HUES64 (cell line): ENCODE results near the gene PARD3.
A peak's percentile ranks its signal among the peaks of the same experiment; 100 is the strongest.

Experiments used
- H3K27ac ChIP-seq: 2 replicates; pipeline ENCODE4 v1.7.0; 2013; ENCODE audit warnings: low read depth, low read length, inconsistent platforms
- H3K27me3 ChIP-seq: 2 replicates; pipeline ENCODE4 v1.6.1; 2013; ENCODE audit warnings: mild to moderate bottlenecking, low read length; ENCODE audit not compliant: insufficient read depth
- H3K36me3 ChIP-seq: 2 replicates; pipeline ENCODE4 v1.6.1; 2013; ENCODE audit warnings: mild to moderate bottlenecking, low read length; ENCODE audit not compliant: insufficient read depth
- H3K4me1 ChIP-seq: 2 replicates; pipeline ENCODE4 v1.6.1; 2013; ENCODE audit warnings: mild to moderate bottlenecking, low read length, moderate library complexity; ENCODE audit not compliant: insufficient read depth
- H3K4me3 ChIP-seq: 2 replicates; pipeline ENCODE4 v1.5.1; 2013; ENCODE audit warnings: mild to moderate bottlenecking, low read length, moderate library complexity
- H3K9ac ChIP-seq: 2 replicates; pipeline ENCODE4 v1.6.1; 2013; ENCODE audit warnings: mild to moderate bottlenecking, low read depth, low read length
- H3K9me3 ChIP-seq: 2 replicates; pipeline ENCODE4 v1.6.1; 2013; ENCODE audit warnings: low read depth, low read length; ENCODE audit not compliant: insufficient read depth
- WGBS: fragments of 150-250, 120-280 bp; methylation state at CpG from one replicate; pipeline ENCODE4 v1.1.7; 2013; ENCODE audit warnings: missing lambda C conversion rate; 5-methylcytosine and 5-hydroxymethylcytosine counted together

Gene PARD3

GRCh38 chr10:34408956-34409355 is 406.1 kb downstream of the PARD3 start:
- H3K4me1 ChIP-seq = peaks cover 23% of the 10 kb centered on the region
- H3K27me3 ChIP-seq = no peaks in the 10 kb centered on the region
- no peaks in the 10 kb centered on the region for H3K36me3 ChIP-seq
- H3K4me3 ChIP-seq = no peak overlapping the region
- 90% methylated on average over 3 of the region's 3 CpGs for WGBS
- no peak overlapping the region for H3K27ac ChIP-seq
- H3K9ac ChIP-seq = no peak overlapping the region
- H3K9me3 ChIP-seq = no peaks in the 10 kb centered on the region

- no peaks in the 10 kb centered on the region for H3K36me3 ChIP-seq
- no peak overlapping the region for H3K27ac ChIP-seq
- H3K27me3 ChIP-seq = no peaks in the 10 kb centered on the region
- no peak overlapping the region for H3K9ac ChIP-seq
- no peak overlapping the region for H3K4me3 ChIP-seq
- peaks cover 19% of the 10 kb centered on the region for H3K4me1 ChIP-seq
- no peaks in the 10 kb centered on the region for H3K9me3 ChIP-seq
- 100% methylated on average over 2 of the region's 2 CpGs for WGBS
Measured at GRCh38 chr10:34408381-34408780, 406.7 kb downstream of the PARD3 start.

- Histone ChIP-seq H3K27ac (no peak overlapping the region), H3K9me3 (no peaks in the 10 kb centered on the region), H3K4me1 (peaks cover 13% of the 10 kb centered on the region), H3K36me3 (no peaks in the 10 kb centered on the region), H3K9ac (no peak overlapping the region), H3K4me3 (no peak overlapping the region), H3K27me3 (no peaks in the 10 kb centered on the region)
- 94% methylated on average over 7 of the region's 7 CpGs for WGBS
Measured at GRCh38 chr10:34407324-34407805, 407.7 kb downstream of the PARD3 start.

GRCh38 chr10:34406463-34407323 is 408.4 kb downstream of the PARD3 start:
- Histone ChIP-seq H3K27ac (no peak overlapping the region), H3K9ac (no peak overlapping the region)
- WGBS = 94% methylated on average over 4 of the region's 4 CpGs

GRCh38 chr10:34405611-34406462 is 409.3 kb downstream of the PARD3 start:
- H3K9me3 ChIP-seq = no peaks in the 10 kb centered on the region
- peaks cover 11% of the 10 kb centered on the region; the same call in 1 of the 2 replicates for H3K4me1 ChIP-seq
- no peaks in the 10 kb centered on the region for H3K36me3 ChIP-seq
- 91% methylated on average over 2 of the region's 3 CpGs for WGBS
- no peak overlapping the region for H3K27ac ChIP-seq
- no peak overlapping the region for H3K9ac ChIP-seq
- no peak overlapping the region for H3K4me3 ChIP-seq
- H3K27me3 ChIP-seq = no peaks in the 10 kb centered on the region

More at GRCh38 chr10:34406463-34407323, 408.4 kb downstream of the PARD3 start:
- Histone ChIP-seq H3K36me3 (no peaks in the 10 kb centered on the region), H3K4me1 (peaks cover 11% of the 10 kb centered on the region; the same call in 1 of the 2 replicates), H3K4me3 (no peak overlapping the region), H3K27me3 (no peaks in the 10 kb centered on the region), H3K9me3 (no peaks in the 10 kb centered on the region)

- H3K27ac ChIP-seq = no peak overlapping the region
- no peaks in the 10 kb centered on the region for H3K36me3 ChIP-seq
- H3K4me1 ChIP-seq = peaks cover 11% of the 10 kb centered on the region; the same call in 1 of the 2 replicates
- WGBS = 85% methylated on average over 4 of the region's 4 CpGs
- no peaks in the 10 kb centered on the region for H3K27me3 ChIP-seq
- H3K4me3 ChIP-seq = no peak overlapping the region
- H3K9me3 ChIP-seq = no peaks in the 10 kb centered on the region
- H3K9ac ChIP-seq = no peak overlapping the region
Measured at GRCh38 chr10:34403512-34403911, 411.6 kb downstream of the PARD3 start.

- no peaks in the 10 kb centered on the region for H3K27me3 ChIP-seq
- H3K36me3 ChIP-seq = 0 out of 2 replicates have a peak, but pooled peaks cover 3% of the 10 kb centered on the region
- H3K4me3 ChIP-seq = no peak overlapping the region
- 89% methylated on average over 2 of the region's 3 CpGs for WGBS
- H3K9me3 ChIP-seq = no peaks in the 10 kb centered on the region
- H3K9ac ChIP-seq = no peak overlapping the region
- H3K27ac ChIP-seq = no peak overlapping the region
- peaks cover 18% of the 10 kb centered on the region for H3K4me1 ChIP-seq
Measured at GRCh38 chr10:34400075-34400474, 415.0 kb downstream of the PARD3 start.

- H3K36me3 ChIP-seq = 0 out of 2 replicates have a peak, but pooled peaks cover 3% of the 10 kb centered on the region
- no peaks in the 10 kb centered on the region for H3K9me3 ChIP-seq
- no peak overlapping the region for H3K9ac ChIP-seq
- 83% methylated on average over 6 of the region's 7 CpGs for WGBS
- no peak overlapping the region for H3K27ac ChIP-seq
- peaks cover 18% of the 10 kb centered on the region for H3K4me1 ChIP-seq
- no peaks in the 10 kb centered on the region for H3K27me3 ChIP-seq
- no peak overlapping the region for H3K4me3 ChIP-seq
Measured at GRCh38 chr10:34399013-34399412, 416.1 kb downstream of the PARD3 start.

- H3K36me3 ChIP-seq = 0 out of 2 replicates have a peak, but pooled peaks cover 3% of the 10 kb centered on the region
- WGBS = 80% methylated on average over 1 of the region's 1 CpG
- no peaks in the 10 kb centered on the region for H3K9me3 ChIP-seq
- H3K27ac ChIP-seq = 0 out of 2 replicates have a peak overlapping the region, but pooled peaks have one; percentile 12
- no peaks in the 10 kb centered on the region for H3K27me3 ChIP-seq
- H3K9ac ChIP-seq = no peak overlapping the region
- H3K4me1 ChIP-seq = peaks cover 13% of the 10 kb centered on the region; the same call in 1 of the 2 replicates
- no peak overlapping the region for H3K4me3 ChIP-seq
Measured at GRCh38 chr10:34397324-34397723, 417.8 kb downstream of the PARD3 start.

- 98% methylated on average over 2 of the region's 2 CpGs for WGBS
- Histone ChIP-seq H3K9ac (no peak overlapping the region), H3K27me3 (no peaks in the 10 kb centered on the region), H3K4me3 (no peak overlapping the region), H3K36me3 (0 out of 2 replicates have a peak, but pooled peaks cover 3% of the 10 kb centered on the region), H3K4me1 (peaks cover 13% of the 10 kb centered on the region; the same call in 1 of the 2 replicates), H3K27ac (no peak overlapping the region), H3K9me3 (no peaks in the 10 kb centered on the region)
Measured at GRCh38 chr10:34396663-34397062, 418.4 kb downstream of the PARD3 start.
